SU-DHL-6 (cell line): ENCODE results near the gene RFTN1.
A peak's percentile ranks its signal among the peaks of the same experiment; 100 is the strongest.

ENCODE experiments used
- H2AFZ ChIP-seq: fragments of 200-600 bp; sonication (generic); 2 replicates; pipeline ENCODE4 v1.6.1; 2014; ENCODE audit warnings: low read depth, mild to moderate bottlenecking, moderate library complexity, mixed read lengths, antibody characterized with exemption, low read length; ENCODE audit not compliant: severe bottlenecking
- H3F3A ChIP-seq: fragments of 200-600 bp; shearing (Covaris generic); 2 replicates; pipeline ENCODE4 v1.6.0; 2016; ENCODE audit warnings: antibody characterized with exemption, mild to moderate bottlenecking; ENCODE audit not compliant: insufficient read depth
- H3K27ac ChIP-seq: fragments of 200-600 bp; sonication (generic); 2 replicates; pipeline ENCODE4 v1.5.1; 2016; ENCODE audit warnings: low read depth, mild to moderate bottlenecking, low read length, moderate library complexity, mixed read lengths
- H3K27me3 ChIP-seq: fragments of 200-600 bp; sonication (generic), shearing (Covaris generic); 2 replicates; pipeline ENCODE4 v1.6.0; 2014; ENCODE audit warnings: mild to moderate bottlenecking, low read length
- H3K36me3 ChIP-seq: fragments of 200-600 bp; sonication (generic); 2 replicates; pipeline ENCODE4 v1.6.1; 2014; ENCODE audit warnings: mild to moderate bottlenecking, low read length, mixed read lengths
- H3K4me2 ChIP-seq: fragments of 300-600, 200-600 bp; shearing (Covaris generic), sonication (generic); 2 replicates; pipeline ENCODE4 v1.6.0; 2014; ENCODE audit warnings: low read length, low read depth, mild to moderate bottlenecking; ENCODE audit not compliant: poor library complexity, severe bottlenecking
- H3K4me3 ChIP-seq: fragments of 200-600 bp; sonication (generic); 2 replicates; pipeline ENCODE4 v1.5.1; 2014; ENCODE audit warnings: antibody characterized with exemption, low read length, mild to moderate bottlenecking, mixed read lengths; ENCODE audit not compliant: insufficient read depth, poor library complexity, severe bottlenecking
- H3K79me2 ChIP-seq: fragments of 200-600 bp; sonication (generic); 2 replicates; pipeline ENCODE4 v1.6.1; 2014; ENCODE audit warnings: mild to moderate bottlenecking, low read length, moderate library complexity; ENCODE audit not compliant: insufficient read depth
- H3K9ac ChIP-seq: fragments of 200-600 bp; sonication (generic); 2 replicates; pipeline ENCODE4 v1.7.0; 2014; ENCODE audit warnings: mild to moderate bottlenecking, low read length
- H3K9me2 ChIP-seq: fragments of 200-600 bp; sonication (generic); replicated peaks from 2 replicates; pipeline ENCODE4 v1.6.1; 2014; ENCODE audit warnings: low read length; ENCODE audit not compliant: insufficient read depth
- H3K9me3 ChIP-seq: fragments of 200-600 bp; sonication (generic); 2 replicates; pipeline ENCODE4 v1.6.1; 2014; ENCODE audit warnings: low read length, mixed read lengths; ENCODE audit not compliant: insufficient read depth
- H4K20me1 ChIP-seq: fragments of 200-600 bp; sonication (generic); 2 replicates; pipeline ENCODE4 v1.6.1; 2014; ENCODE audit warnings: low read depth, mild to moderate bottlenecking, antibody characterized with exemption, low read length, moderate library complexity, mixed read lengths
- CTCF ChIP-seq: fragments of 200-600 bp; sonication (generic); IDR thresholded peaks from one replicate; pipeline ENCODE4 v1.5.1; 2017; ENCODE audit warnings: antibody characterized with exemption, mild to moderate bottlenecking, low read length, moderate library complexity; ENCODE audit not compliant: insufficient read depth, poor library complexity, severe bottlenecking
- EZH2phosphoT487 ChIP-seq: fragments of 200-600 bp; sonication (generic), shearing (Covaris generic); conservative IDR thresholded peaks from 2 replicates; pipeline ENCODE4 v1.6.1; 2018; ENCODE audit warnings: mild to moderate bottlenecking, antibody characterized with exemption, low read length, moderate library complexity, mixed read lengths

The RFTN1 gene

GRCh38 chr3:16533928-16534574 is 20.6 kb upstream of the RFTN1 start:
- H3K27ac ChIP-seq, result no peak overlapping the region
- H3K79me2 ChIP-seq, result no peaks in the 10 kb centered on the region
- H3K9me3 ChIP-seq, result no peaks in the 10 kb centered on the region
- no peak overlapping the region for H3K4me3 ChIP-seq
- H4K20me1 ChIP-seq, result no peaks in the 10 kb centered on the region
- H3F3A ChIP-seq, result no peaks in the 10 kb centered on the region
- H3K4me2 ChIP-seq, result no peak overlapping the region
- H3K9ac ChIP-seq, result no peak overlapping the region
- no peak overlapping the region for H2AFZ ChIP-seq
- H3K27me3 ChIP-seq, result no peaks in the 10 kb centered on the region
- TF ChIP-seq CTCF (no peak), EZH2phosphoT487 (no peak)
- no peaks in the 10 kb centered on the region for H3K9me2 ChIP-seq
- H3K36me3 ChIP-seq, result no peaks in the 10 kb centered on the region

GRCh38 chr3:16529264-16529663 is 15.8 kb upstream of the RFTN1 start:
- Histone ChIP-seq H3K9me3 (peaks cover 11% of the 10 kb centered on the region; the same call in 1 of the 2 replicates), H3F3A (no peaks in the 10 kb centered on the region), H4K20me1 (no peaks in the 10 kb centered on the region), H3K27ac (no peak overlapping the region), H3K4me2 (peak overlapping the region; percentile 12), H3K27me3 (no peaks in the 10 kb centered on the region), H3K9me2 (no peaks in the 10 kb centered on the region), H3K36me3 (no peaks in the 10 kb centered on the region), H3K4me3 (no peak overlapping the region), H2AFZ (no peak overlapping the region), H3K79me2 (no peaks in the 10 kb centered on the region), H3K9ac (no peak overlapping the region)
- no peak for TF ChIP-seq EZH2phosphoT487
- peak; percentile 10 for TF ChIP-seq CTCF

- H3K36me3 ChIP-seq, result no peaks in the 10 kb centered on the region; the same call in 1 of the 2 replicates
- no peak overlapping the region for H3K4me3 ChIP-seq
- TF ChIP-seq CTCF (no peak), EZH2phosphoT487 (no peak)
- no peaks in the 10 kb centered on the region for H3K79me2 ChIP-seq
- H3K27me3 ChIP-seq, result no peaks in the 10 kb centered on the region
- no peak overlapping the region for H3K27ac ChIP-seq
- H3K9me3 ChIP-seq, result peaks cover 16% of the 10 kb centered on the region; the same call in 1 of the 2 replicates
- H3K9me2 ChIP-seq, result no peaks in the 10 kb centered on the region
- H2AFZ ChIP-seq, result no peak overlapping the region
- no peak overlapping the region for H3K4me2 ChIP-seq
- H3F3A ChIP-seq, result no peaks in the 10 kb centered on the region
- H3K9ac ChIP-seq, result no peak overlapping the region
- H4K20me1 ChIP-seq, result no peaks in the 10 kb centered on the region
These were observed 15.1 kb upstream of the RFTN1 start for GRCh38 chr3:16528581-16528993.
